GM06990 (cell line): Measurements from ENCODE around the gene HIGD1A.

Experiments used
- DNase-seq: peaks from one replicate; pipeline ENCODE4 v3.0.0-alpha.2; 2011; ENCODE audit not compliant: insufficient read length; ENCODE audit errors: extremely low read depth
- H3K27me3 ChIP-seq: replicated peaks from 2 replicates; pipeline ENCODE4 v1.6.0; 2011; ENCODE audit warnings: low read length; ENCODE audit not compliant: control insufficient read depth, insufficient read depth
- H3K36me3 ChIP-seq: 2 replicates; pipeline ENCODE4 v1.5.1; 2011; ENCODE audit warnings: low read length; ENCODE audit not compliant: control insufficient read depth, insufficient read depth
- H3K4me3 ChIP-seq: replicated peaks from 2 replicates; pipeline ENCODE4 v1.5.1; 2011; ENCODE audit warnings: low read depth, mild to moderate bottlenecking, control low read depth, low read length
- CTCF ChIP-seq: IDR thresholded peaks from 2 replicates; pipeline ENCODE4 v1.5.1; 2011; ENCODE audit warnings: low read length, control low read depth, mild to moderate bottlenecking, inconsistent platforms; ENCODE audit not compliant: insufficient read depth, poor library complexity, severe bottlenecking

Gene HIGD1A

GRCh38 chr3:42827654-42828053 is 23.4 kb upstream of the HIGD1A start:
- no peak for TF ChIP-seq CTCF
- H3K36me3 ChIP-seq, result no peaks in the 10 kb centered on the region
- no peak for DNase-seq
- no peak overlapping the region for H3K4me3 ChIP-seq
- no peaks in the 10 kb centered on the region for H3K27me3 ChIP-seq

GRCh38 chr3:42827023-42827422 is 22.7 kb upstream of the HIGD1A start:
- Histone ChIP-seq H3K27me3 (no peaks in the 10 kb centered on the region), H3K36me3 (no peaks in the 10 kb centered on the region), H3K4me3 (no peak overlapping the region)
- no peak for TF ChIP-seq CTCF
- DNase-seq, result no peak

GRCh38 chr3:42826141-42826540 is 21.9 kb upstream of the HIGD1A start:
- TF ChIP-seq CTCF, result no peak
- H3K4me3 ChIP-seq, result no peak overlapping the region
- no peaks in the 10 kb centered on the region for H3K27me3 ChIP-seq
- no peak for DNase-seq
- no peaks in the 10 kb centered on the region for H3K36me3 ChIP-seq

- no peak for DNase-seq
- Histone ChIP-seq H3K4me3 (no peak overlapping the region), H3K36me3 (no peaks in the 10 kb centered on the region), H3K27me3 (no peaks in the 10 kb centered on the region)
- no peak for TF ChIP-seq CTCF
Observed at GRCh38 chr3:42823351-42823750, 19.1 kb upstream of the HIGD1A start.

GRCh38 chr3:42822828-42823227 is 18.5 kb upstream of the HIGD1A start:
- Histone ChIP-seq H3K36me3 (no peaks in the 10 kb centered on the region), H3K4me3 (no peak overlapping the region), H3K27me3 (no peaks in the 10 kb centered on the region)
- TF ChIP-seq CTCF, result no peak
- DNase-seq, result no peak

- no peak for TF ChIP-seq CTCF
- Histone ChIP-seq H3K27me3 (no peaks in the 10 kb centered on the region), H3K4me3 (no peak overlapping the region), H3K36me3 (no peaks in the 10 kb centered on the region)
- DNase-seq, result no peak
Observed at GRCh38 chr3:42820746-42821051, 16.4 kb upstream of the HIGD1A start.
